HepG2 (cell line): ENCODE measurements around the gene PPIB. TPM values are rescaled to one million over a fixed set of nuclear protein-coding genes. Genes with fewer than 3 reads are reported as not detected.

Source experiments
- ATM ChIP-seq: fragments of 450-650 bp; IDR thresholded peaks from 2 replicates; pipeline ENCODE4 v1.7.1; 2017; ENCODE audit warnings: mild to moderate bottlenecking, borderline replicate concordance
- ETV5 ChIP-seq: IDR thresholded peaks from 2 replicates; pipeline ENCODE4 v1.6.1; 2018; ENCODE audit warnings: missing biosample characterization, missing genetic modification reagents, inconsistent platforms, borderline replicate concordance
- GABPB1 ChIP-seq: IDR thresholded peaks from 2 replicates; pipeline ENCODE4 v1.6.1; 2016; ENCODE audit warnings: mild to moderate bottlenecking, missing genetic modification reagents, moderate library complexity, missing compliant biosample characterization
- HMG20B ChIP-seq: conservative IDR thresholded peaks from 2 replicates; pipeline ENCODE4 v1.6.1; 2016; ENCODE audit warnings: missing genetic modification reagents, missing compliant biosample characterization
- JARID2 ChIP-seq: sonication (generic); formaldehyde crosslinking; IDR thresholded peaks from 2 replicates; pipeline ENCODE4 v1.8.1; 2023; ENCODE audit warnings: missing genetic modification reagents, inconsistent platforms; ENCODE audit not compliant: insufficient replicate concordance
- KLF6 ChIP-seq: IDR thresholded peaks from 2 replicates; pipeline ENCODE4 v1.8.0; 2016; ENCODE audit warnings: missing biosample characterization, missing genetic modification reagents
- RAD21 ChIP-seq: fragments of 450-650 bp; formaldehyde crosslinking; IDR thresholded peaks from 2 replicates; pipeline ENCODE4 v1.5.0; 2020; ENCODE audit warnings: mild to moderate bottlenecking
- ZBED4 ChIP-seq: sonication (generic); formaldehyde crosslinking; IDR thresholded peaks from 2 replicates; pipeline ENCODE4 v1.4.0; 2020; ENCODE audit warnings: missing genetic modification reagents, borderline replicate concordance
- ZFP41 ChIP-seq: sonication (generic); formaldehyde crosslinking; IDR thresholded peaks from 2 replicates; pipeline ENCODE4 v1.4.0; 2020; ENCODE audit warnings: mild to moderate bottlenecking, missing genetic modification reagents, borderline replicate concordance
- ZNF225 ChIP-seq: sonication (generic); formaldehyde crosslinking; IDR thresholded peaks from 2 replicates; pipeline ENCODE4 v1.4.0; 2020; ENCODE audit warnings: mild to moderate bottlenecking, missing genetic modification reagents
- ZNF362 ChIP-seq: sonication (generic); formaldehyde crosslinking; IDR thresholded peaks from 2 replicates; pipeline ENCODE4 v1.4.0; 2020; ENCODE audit warnings: missing genetic modification reagents, mild to moderate bottlenecking, borderline replicate concordance
- ZNF503 ChIP-seq: sonication (generic); formaldehyde crosslinking; IDR thresholded peaks from 2 replicates; pipeline ENCODE4 v1.4.0; 2020; ENCODE audit warnings: missing genetic modification reagents
- ZNF746 ChIP-seq: sonication (generic); formaldehyde crosslinking; IDR thresholded peaks from 2 replicates; pipeline ENCODE4 v1.8.0; 2022; ENCODE audit warnings: mild to moderate bottlenecking, missing genetic modification reagents
- polyA plus RNA-seq, 8 experiments: library from polyadenylated mRNA; depleted of rRNA in 3 of 8; stranded (reverse) in 7 of 8; unstranded in 1 of 8; fragments of >200 nt; fragmentation: Illumina TruSeq in 4 of 8; extraction: Trizol in 4 of 8; gene quantifications; 2 replicates each; pipeline versions ENCODE4 v1.2.1 to v1.2.3, GENCODE V29; 2011 to 2016; ENCODE audit warnings: low read depth in 4 of 8, missing spikeins in 1 of 8, mixed read lengths in 1 of 8; ENCODE audit not compliant: insufficient read depth in 1 of 8
- total RNA-seq, 5 experiments: library from RNA; depleted of rRNA; stranded (reverse); fragments of >200 nt; fragmentation: Illumina TruSeq; extraction: Trizol; gene quantifications; 2 replicates each; pipeline ENCODE4 v1.2.3, GENCODE V29; 2016; ENCODE audit warnings: low read depth in 1 of 5
- TF ChIP-seq, protein P1 (sequence below): sonication (generic); formaldehyde crosslinking; IDR thresholded peaks from 2 replicates; pipeline ENCODE4 v1.5.1; 2020; ENCODE audit warnings: mild to moderate bottlenecking, missing genetic modification reagents, moderate library complexity
- TF ChIP-seq, protein P2 (sequence below): sonication (generic); formaldehyde crosslinking; IDR thresholded peaks from 2 replicates; pipeline ENCODE4 v1.5.0; 2020; ENCODE audit warnings: mild to moderate bottlenecking, missing genetic modification reagents, moderate library complexity
- TF ChIP-seq, protein P3 (sequence below): IDR thresholded peaks from 2 replicates; pipeline ENCODE4 v1.6.1; 2016; ENCODE audit warnings: missing compliant biosample characterization, missing genetic modification reagents, borderline replicate concordance

PPIB gene
- total and polyA plus RNA-seq, 2 of the 13 experiments (the other 11 are each of a cell fraction or from before 2014, with no cell fraction given), result 780 to 882 TPM

DNA sequence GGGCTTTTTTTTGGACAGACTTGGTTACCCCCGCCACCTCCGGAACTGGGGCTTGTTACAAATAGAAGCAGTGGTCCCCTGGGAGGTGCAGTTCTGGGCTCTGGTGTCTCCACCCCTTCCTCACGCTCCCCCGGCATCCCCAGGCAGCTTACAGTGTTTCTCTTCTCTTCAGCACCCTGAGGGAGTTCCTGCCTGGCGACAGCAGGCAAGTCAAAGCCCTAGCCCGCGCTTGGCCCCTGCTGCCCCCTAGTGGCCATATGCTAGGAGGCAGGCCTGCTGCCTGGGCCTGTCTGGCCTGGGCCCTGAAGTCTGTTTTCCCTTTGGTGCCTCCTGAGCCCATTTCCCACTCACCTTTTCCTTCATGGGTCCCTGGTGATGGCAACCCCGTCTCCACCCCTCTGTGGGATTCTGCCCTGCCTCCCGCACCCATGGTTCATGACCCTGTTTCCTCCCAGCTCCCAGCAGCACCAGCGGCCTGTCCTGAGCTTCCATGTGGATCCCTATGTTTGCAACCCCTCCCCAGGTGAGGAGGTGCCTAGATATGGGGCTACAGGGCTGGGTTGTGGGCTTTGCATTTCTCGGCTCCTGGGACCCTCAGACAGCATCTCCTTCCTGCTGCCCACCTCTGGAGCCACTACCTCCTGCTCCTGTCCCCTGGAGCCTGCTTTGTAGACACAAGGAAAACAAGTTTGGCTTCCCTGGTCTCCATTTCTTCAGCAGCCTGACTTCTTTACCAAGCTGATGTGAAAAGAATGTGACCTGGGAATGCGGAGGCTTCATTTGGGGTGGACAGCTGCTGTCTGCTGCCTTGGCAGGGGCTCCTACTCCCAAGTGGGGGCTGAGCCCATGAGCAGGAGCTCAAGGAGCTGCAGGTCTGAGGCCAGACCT, 9.1 kb downstream of the PPIB start (continued):
- peak; percentile 33; the same call in 1 of the 2 replicates for TF ChIP-seq ZBED4
- TF ChIP-seq ZNF362 (CRISPR knock-in tag), result 0 out of 2 replicates have a peak, but pooled peaks have one; percentile 11
- TF ChIP-seq HMG20B, result no peak
- TF ChIP-seq ZNF225 (CRISPR knock-in tag), result no peak
- TF ChIP-seq ETV5 (CRISPR knock-in tag), result peak; percentile 31; the same call in 1 of the 2 replicates
- peak; percentile 88 for TF ChIP-seq RAD21 (CRISPR knock-in tag)
- no peak for TF ChIP-seq ZFP41 (CRISPR knock-in tag)
- 0 out of 2 replicates have a peak, but pooled peaks have one; percentile 30 for TF ChIP-seq KLF6 (CRISPR knock-in tag)
- TF ChIP-seq, protein P1, sequence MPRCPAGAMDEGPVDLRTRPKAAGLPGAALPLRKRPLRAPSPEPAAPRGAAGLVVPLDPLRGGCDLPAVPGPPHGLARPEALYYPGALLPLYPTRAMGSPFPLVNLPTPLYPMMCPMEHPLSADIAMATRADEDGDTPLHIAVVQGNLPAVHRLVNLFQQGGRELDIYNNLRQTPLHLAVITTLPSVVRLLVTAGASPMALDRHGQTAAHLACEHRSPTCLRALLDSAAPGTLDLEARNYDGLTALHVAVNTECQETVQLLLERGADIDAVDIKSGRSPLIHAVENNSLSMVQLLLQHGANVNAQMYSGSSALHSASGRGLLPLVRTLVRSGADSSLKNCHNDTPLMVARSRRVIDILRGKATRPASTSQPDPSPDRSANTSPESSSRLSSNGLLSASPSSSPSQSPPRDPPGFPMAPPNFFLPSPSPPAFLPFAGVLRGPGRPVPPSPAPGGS (CRISPR knock-in tag), result no peak
- TF ChIP-seq, protein P2, sequence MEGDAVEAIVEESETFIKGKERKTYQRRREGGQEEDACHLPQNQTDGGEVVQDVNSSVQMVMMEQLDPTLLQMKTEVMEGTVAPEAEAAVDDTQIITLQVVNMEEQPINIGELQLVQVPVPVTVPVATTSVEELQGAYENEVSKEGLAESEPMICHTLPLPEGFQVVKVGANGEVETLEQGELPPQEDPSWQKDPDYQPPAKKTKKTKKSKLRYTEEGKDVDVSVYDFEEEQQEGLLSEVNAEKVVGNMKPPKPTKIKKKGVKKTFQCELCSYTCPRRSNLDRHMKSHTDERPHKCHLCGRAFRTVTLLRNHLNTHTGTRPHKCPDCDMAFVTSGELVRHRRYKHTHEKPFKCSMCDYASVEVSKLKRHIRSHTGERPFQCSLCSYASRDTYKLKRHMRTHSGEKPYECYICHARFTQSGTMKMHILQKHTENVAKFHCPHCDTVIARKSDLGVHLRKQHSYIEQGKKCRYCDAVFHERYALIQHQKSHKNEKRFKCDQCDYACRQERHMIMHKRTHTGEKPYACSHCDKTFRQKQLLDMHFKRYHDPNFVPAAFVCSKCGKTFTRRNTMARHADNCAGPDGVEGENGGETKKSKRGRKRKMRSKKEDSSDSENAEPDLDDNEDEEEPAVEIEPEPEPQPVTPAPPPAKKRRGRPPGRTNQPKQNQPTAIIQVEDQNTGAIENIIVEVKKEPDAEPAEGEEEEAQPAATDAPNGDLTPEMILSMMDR (CRISPR knock-in tag), result peak; percentile 99
- TF ChIP-seq JARID2 (CRISPR knock-in tag), result no peak
- TF ChIP-seq ZNF746 (CRISPR knock-in tag), result no peak; the same call in 1 of the 2 replicates
- TF ChIP-seq GABPB1 (CRISPR knock-in tag), result no peak; the same call in 1 of the 2 replicates
- TF ChIP-seq ZNF503, result no peak
- no peak for TF ChIP-seq ATM
- TF ChIP-seq, protein P3, sequence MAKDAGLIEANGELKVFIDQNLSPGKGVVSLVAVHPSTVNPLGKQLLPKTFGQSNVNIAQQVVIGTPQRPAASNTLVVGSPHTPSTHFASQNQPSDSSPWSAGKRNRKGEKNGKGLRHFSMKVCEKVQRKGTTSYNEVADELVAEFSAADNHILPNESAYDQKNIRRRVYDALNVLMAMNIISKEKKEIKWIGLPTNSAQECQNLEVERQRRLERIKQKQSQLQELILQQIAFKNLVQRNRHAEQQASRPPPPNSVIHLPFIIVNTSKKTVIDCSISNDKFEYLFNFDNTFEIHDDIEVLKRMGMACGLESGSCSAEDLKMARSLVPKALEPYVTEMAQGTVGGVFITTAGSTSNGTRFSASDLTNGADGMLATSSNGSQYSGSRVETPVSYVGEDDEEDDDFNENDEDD (CRISPR knock-in tag), result peak; percentile 41; the same call in 1 of the 2 replicates
